Ishikawa (cell line): ENCODE measurements around the gene PUDP.

Source experiments
- CEBPB ChIP-seq: IDR thresholded peaks from 2 replicates; pipeline ENCODE4 v1.6.1; 2012
- CREB1 ChIP-seq: IDR thresholded peaks from 2 replicates; pipeline ENCODE4 v1.6.1; 2012; ENCODE audit warnings: low read depth
- EGR1 ChIP-seq: IDR thresholded peaks from 2 replicates; pipeline ENCODE4 v1.6.1; 2012
- EP300 ChIP-seq: IDR thresholded peaks from 2 replicates; pipeline ENCODE4 v1.6.1; 2012; ENCODE audit warnings: borderline replicate concordance
- FOXM1 ChIP-seq: IDR thresholded peaks from 2 replicates; pipeline ENCODE4 v1.6.1; 2012; ENCODE audit warnings: low read depth, borderline replicate concordance
- NFIC ChIP-seq: IDR thresholded peaks from 2 replicates; pipeline ENCODE4 v1.6.1; 2012
- RAD21 ChIP-seq: IDR thresholded peaks from 2 replicates; pipeline ENCODE4 v1.6.1; 2012; ENCODE audit warnings: low read depth
- TAF1 ChIP-seq: IDR thresholded peaks from 2 replicates; pipeline ENCODE4 v1.6.1; 2012; ENCODE audit warnings: low read depth, mild to moderate bottlenecking
- TCF12 ChIP-seq: IDR thresholded peaks from 2 replicates; pipeline ENCODE4 v1.6.1; 2012; ENCODE audit warnings: low read depth
- TEAD4 ChIP-seq: IDR thresholded peaks from 2 replicates; pipeline ENCODE4 v1.6.1; 2012
- YY1 ChIP-seq: IDR thresholded peaks from 2 replicates; pipeline ENCODE4 v1.6.1; 2012; ENCODE audit warnings: low read depth
- ZBTB7A ChIP-seq: IDR thresholded peaks from 2 replicates; pipeline ENCODE4 v1.6.1; 2012; ENCODE audit warnings: low read depth
- TF ChIP-seq, protein P1 (sequence below): IDR thresholded peaks from 2 replicates; pipeline ENCODE4 v1.6.1; 2012
- TF ChIP-seq, protein P2 (sequence below): IDR thresholded peaks from 2 replicates; pipeline ENCODE4 v1.6.1; 2012
- TF ChIP-seq, protein P3 (sequence below): IDR thresholded peaks from 2 replicates; pipeline ENCODE4 v1.6.1; 2012; ENCODE audit warnings: low read depth, mild to moderate bottlenecking

Gene PUDP

DNA sequence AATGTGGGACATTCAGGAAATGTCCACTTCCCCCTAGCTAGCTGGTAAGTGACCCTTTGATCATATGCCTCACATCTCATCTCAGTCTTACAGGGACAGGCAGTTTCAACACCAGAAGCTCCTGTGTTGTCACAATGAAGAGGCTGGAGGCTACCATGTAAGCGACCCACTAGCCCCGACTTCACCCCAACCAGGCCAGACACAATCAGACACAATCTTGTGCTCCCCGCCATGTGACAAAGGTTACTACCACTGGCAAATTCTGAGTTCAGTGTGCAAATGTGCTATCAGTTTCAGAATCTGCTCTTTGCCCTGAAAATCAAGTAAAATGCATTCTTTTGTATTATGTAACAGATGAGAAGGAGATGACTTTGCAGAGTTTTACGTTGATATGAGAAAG, 57.3 kb downstream of the PUDP start:
- TF ChIP-seq TEAD4, result no peak
- TF ChIP-seq TAF1, result no peak
- TF ChIP-seq NFIC, result no peak
- TF ChIP-seq, protein P1, sequence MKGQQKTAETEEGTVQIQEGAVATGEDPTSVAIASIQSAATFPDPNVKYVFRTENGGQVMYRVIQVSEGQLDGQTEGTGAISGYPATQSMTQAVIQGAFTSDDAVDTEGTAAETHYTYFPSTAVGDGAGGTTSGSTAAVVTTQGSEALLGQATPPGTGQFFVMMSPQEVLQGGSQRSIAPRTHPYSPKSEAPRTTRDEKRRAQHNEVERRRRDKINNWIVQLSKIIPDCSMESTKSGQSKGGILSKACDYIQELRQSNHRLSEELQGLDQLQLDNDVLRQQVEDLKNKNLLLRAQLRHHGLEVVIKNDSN, result no peak
- TF ChIP-seq CEBPB, result no peak
- no peak for TF ChIP-seq CREB1
- no peak for TF ChIP-seq ZBTB7A
- no peak for TF ChIP-seq EGR1
- TF ChIP-seq, protein P2, sequence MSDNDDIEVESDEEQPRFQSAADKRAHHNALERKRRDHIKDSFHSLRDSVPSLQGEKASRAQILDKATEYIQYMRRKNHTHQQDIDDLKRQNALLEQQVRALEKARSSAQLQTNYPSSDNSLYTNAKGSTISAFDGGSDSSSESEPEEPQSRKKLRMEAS, result no peak
- no peak for TF ChIP-seq YY1
- no peak for TF ChIP-seq RAD21
- no peak for TF ChIP-seq FOXM1
- TF ChIP-seq, protein P3, sequence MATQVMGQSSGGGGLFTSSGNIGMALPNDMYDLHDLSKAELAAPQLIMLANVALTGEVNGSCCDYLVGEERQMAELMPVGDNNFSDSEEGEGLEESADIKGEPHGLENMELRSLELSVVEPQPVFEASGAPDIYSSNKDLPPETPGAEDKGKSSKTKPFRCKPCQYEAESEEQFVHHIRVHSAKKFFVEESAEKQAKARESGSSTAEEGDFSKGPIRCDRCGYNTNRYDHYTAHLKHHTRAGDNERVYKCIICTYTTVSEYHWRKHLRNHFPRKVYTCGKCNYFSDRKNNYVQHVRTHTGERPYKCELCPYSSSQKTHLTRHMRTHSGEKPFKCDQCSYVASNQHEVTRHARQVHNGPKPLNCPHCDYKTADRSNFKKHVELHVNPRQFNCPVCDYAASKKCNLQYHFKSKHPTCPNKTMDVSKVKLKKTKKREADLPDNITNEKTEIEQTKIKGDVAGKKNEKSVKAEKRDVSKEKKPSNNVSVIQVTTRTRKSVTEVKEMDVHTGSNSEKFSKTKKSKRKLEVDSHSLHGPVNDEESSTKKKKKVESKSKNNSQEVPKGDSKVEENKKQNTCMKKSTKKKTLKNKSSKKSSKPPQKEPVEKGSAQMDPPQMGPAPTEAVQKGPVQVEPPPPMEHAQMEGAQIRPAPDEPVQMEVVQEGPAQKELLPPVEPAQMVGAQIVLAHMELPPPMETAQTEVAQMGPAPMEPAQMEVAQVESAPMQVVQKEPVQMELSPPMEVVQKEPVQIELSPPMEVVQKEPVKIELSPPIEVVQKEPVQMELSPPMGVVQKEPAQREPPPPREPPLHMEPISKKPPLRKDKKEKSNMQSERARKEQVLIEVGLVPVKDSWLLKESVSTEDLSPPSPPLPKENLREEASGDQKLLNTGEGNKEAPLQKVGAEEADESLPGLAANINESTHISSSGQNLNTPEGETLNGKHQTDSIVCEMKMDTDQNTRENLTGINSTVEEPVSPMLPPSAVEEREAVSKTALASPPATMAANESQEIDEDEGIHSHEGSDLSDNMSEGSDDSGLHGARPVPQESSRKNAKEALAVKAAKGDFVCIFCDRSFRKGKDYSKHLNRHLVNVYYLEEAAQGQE, result no peak

DNA sequence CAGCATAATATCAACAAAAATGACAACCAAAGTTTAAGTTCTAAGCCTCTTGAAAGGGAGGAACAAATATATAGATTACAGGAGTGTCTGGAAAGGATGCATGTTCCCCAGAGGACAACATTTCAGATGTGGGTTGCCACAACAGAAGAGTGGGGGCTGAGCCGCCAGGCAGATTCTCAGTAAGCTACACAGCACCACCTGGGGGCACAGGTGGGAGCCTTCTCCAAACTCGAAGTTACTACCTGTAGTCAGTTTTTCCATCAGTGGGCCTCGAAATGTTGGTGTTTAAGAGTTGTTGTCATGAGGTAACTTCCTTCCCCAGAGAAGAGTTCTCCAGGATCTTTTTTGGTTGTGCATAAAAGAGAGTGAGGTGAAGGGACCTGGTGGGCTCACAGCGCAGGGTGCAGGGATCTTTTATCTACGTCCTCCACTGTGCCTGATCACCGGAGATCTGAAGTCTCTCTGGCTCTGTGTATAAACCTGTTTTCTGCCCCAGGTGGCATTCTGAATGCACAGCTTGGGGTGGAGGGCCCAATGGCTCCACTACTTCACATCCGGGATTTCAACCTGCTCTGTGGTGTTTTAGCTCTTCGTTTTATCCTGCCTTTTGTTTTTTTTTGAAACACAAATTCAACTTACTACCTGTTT, 58.9 kb downstream of the PUDP start:
- TF ChIP-seq TEAD4 (no peak), CEBPB (no peak), ZBTB7A (no peak), CREB1 (no peak), TCF12 (no peak), YY1 (no peak), RAD21 (no peak), TAF1 (no peak), EP300 (no peak), FOXM1 (no peak)
- TF ChIP-seq, protein P3, result no peak
- TF ChIP-seq, protein P2, result no peak
- TF ChIP-seq, protein P1, result no peak

DNA sequence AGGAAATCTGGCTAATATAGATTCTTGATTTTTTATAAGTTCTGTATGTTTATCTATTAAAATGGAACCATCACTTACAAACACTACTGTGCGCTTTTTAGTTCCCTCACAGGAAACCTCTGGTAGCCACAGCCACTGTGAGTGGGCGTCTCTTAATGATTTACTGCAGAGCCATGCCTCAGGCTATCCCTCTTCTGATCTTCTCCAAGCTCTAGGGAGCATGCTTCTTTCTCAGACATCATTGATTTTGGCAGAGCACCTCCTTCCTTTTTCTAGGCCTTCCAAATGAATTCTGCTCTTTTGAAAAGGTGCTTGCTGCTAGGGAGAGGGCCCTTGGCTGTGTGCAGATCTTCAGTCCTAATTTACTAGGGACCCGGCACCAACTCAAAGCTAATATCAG, 61.6 kb downstream of the PUDP start:
- TF ChIP-seq, protein P3, result no peak
- no peak for TF ChIP-seq CREB1
- TF ChIP-seq EP300, result no peak
- TF ChIP-seq, protein P2, result no peak
- TF ChIP-seq CEBPB, result no peak
- no peak for TF ChIP-seq YY1
- no peak for TF ChIP-seq EGR1
- TF ChIP-seq, protein P1, result no peak
- TF ChIP-seq NFIC, result no peak
- TF ChIP-seq TCF12, result no peak
- TF ChIP-seq TAF1, result no peak

DNA sequence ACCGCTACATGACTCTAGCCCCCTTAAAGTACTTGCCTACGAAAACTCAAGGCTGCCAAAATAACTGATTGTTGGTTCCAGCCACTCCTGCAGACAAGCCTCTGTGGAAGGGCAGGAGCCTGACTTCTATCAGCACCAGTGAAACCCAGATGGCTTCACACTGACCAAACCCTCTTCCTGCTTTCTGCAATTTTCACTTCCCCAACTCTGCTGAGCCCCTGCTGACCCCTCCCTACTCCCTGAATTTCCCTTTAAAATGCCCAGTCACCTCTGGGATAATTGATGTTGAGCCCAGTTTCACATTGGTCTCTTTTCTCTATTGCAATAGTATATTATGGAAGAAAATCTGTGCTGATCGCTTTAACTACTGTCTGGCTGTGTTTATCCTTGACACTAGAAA, 62.1 kb downstream of the PUDP start:
- TF ChIP-seq TEAD4 (no peak), TCF12 (no peak), NFIC (no peak), YY1 (no peak), EGR1 (no peak), EP300 (no peak), TAF1 (no peak), CEBPB (no peak), ZBTB7A (no peak), RAD21 (no peak), FOXM1 (no peak), CREB1 (no peak)
- TF ChIP-seq, protein P3, result no peak
- TF ChIP-seq, protein P2, result no peak
- TF ChIP-seq, protein P1, result no peak
